ENCODE measurements around the gene MAZ. TPM values are rescaled to one million over a fixed set of nuclear protein-coding genes. Genes with fewer than 3 reads are reported as not detected.

Gene MAZ
- polyA plus RNA-seq, 1 donor from 2014 or later, result 147 TPM

GRCh38 chr16:29761882-29762281 lies 44.4 kb upstream of the MAZ start:
- no peak overlapping the region for H3K27ac ChIP-seq (ENCODE audit: low read length)
- H3K27me3 ChIP-seq (ENCODE audit: insufficient read depth, low read depth, low read length), result no peaks in the 10 kb centered on the region
- no peaks in the 10 kb centered on the region for H3K9me3 ChIP-seq (ENCODE audit: low read length)
- H3K79me2 ChIP-seq (replicated peaks; ENCODE audit: insufficient read depth, low read length), result no peaks in the 10 kb centered on the region
- H3K36me3 ChIP-seq (ENCODE audit: insufficient read depth, low read length), result no peaks in the 10 kb centered on the region
- H3K4me3 ChIP-seq (ENCODE audit: low read length), result no peak overlapping the region
- H3K9me2 ChIP-seq (ENCODE audit: insufficient read depth, low read length), result no peaks in the 10 kb centered on the region
- H3F3A ChIP-seq (ENCODE audit: insufficient read depth, low read length, poor library complexity, severe bottlenecking), result no peaks in the 10 kb centered on the region
- no peak for TF ChIP-seq MXI1 (conservative IDR thresholded peaks at IDR 0.05; ENCODE audit: poor library complexity, severe bottlenecking)
- TF ChIP-seq REST (IDR thresholded peaks at IDR 0.05; ENCODE audit: borderline replicate concordance), result no peak
- no peak for TF ChIP-seq CTCF (IDR thresholded peaks at IDR 0.05; ENCODE audit: poor library complexity, severe bottlenecking)
- no peak for TF ChIP-seq RAD21 (conservative IDR thresholded peaks at IDR 0.05)
- TF ChIP-seq SMC3 (conservative IDR thresholded peaks at IDR 0.05; ENCODE audit: poor library complexity), result no peak
- TF ChIP-seq EP300 (conservative IDR thresholded peaks at IDR 0.05; ENCODE audit: poor library complexity, severe bottlenecking), result no peak
- TF ChIP-seq POLR2AphosphoS5 (IDR thresholded peaks at IDR 0.05), result no peak
- TF ChIP-seq TAF1 (IDR thresholded peaks at IDR 0.05; ENCODE audit: low read depth), result no peak
- no peak for TF ChIP-seq EZH2 (IDR thresholded peaks at IDR 0.05; ENCODE audit: borderline replicate concordance, insufficient read depth, low read length, poor library complexity, severe bottlenecking)
- H4K20me1 ChIP-seq (ENCODE audit: insufficient read depth), result no peaks in the 10 kb centered on the region
- no peak overlapping the region for H3K9ac ChIP-seq (ENCODE audit: low read length)
- H3K4me2 ChIP-seq (ENCODE audit: low read length), result no peak overlapping the region
- no peak overlapping the region for H2AFZ ChIP-seq (ENCODE audit: low read depth, low read length)

DNA sequence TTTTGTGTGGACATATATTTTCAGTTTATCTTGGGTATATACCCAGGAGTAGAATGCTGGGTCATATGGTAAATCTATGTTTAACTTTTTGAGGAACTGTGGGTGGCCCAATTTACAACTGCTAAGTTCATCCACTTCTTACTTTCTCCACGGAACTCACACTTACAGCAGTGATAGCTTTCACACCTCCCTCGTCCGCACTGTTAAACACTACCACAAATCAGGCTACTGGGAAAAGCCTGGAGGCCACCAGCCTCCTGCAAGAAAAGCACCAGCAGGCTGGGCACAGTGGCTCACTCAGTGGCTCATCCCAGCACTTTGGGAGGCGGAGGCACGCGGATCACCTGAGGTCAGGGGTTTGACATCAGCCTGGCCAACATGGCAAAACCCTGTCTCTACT lies 43.0 kb upstream of the MAZ start:
- no peaks in the 10 kb centered on the region for H3K9me2 ChIP-seq (ENCODE audit: insufficient read depth, low read length)
- no peaks in the 10 kb centered on the region for H3K36me3 ChIP-seq (ENCODE audit: insufficient read depth, low read length)
- no peaks in the 10 kb centered on the region for H3F3A ChIP-seq (ENCODE audit: insufficient read depth, low read length, poor library complexity, severe bottlenecking)
- no peak overlapping the region for H3K4me2 ChIP-seq (ENCODE audit: low read length)
- H3K27me3 ChIP-seq (ENCODE audit: insufficient read depth, low read depth, low read length), result no peaks in the 10 kb centered on the region
- H3K9me3 ChIP-seq (ENCODE audit: low read length), result no peaks in the 10 kb centered on the region
- H4K20me1 ChIP-seq (ENCODE audit: insufficient read depth), result no peaks in the 10 kb centered on the region
- H3K9ac ChIP-seq (ENCODE audit: low read length), result no peak overlapping the region
- H3K27ac ChIP-seq (ENCODE audit: low read length), result no peak overlapping the region
- TF ChIP-seq RAD21 (conservative IDR thresholded peaks at IDR 0.05) (no peak), TAF1 (IDR thresholded peaks at IDR 0.05; ENCODE audit: low read depth) (no peak), CTCF (IDR thresholded peaks at IDR 0.05; ENCODE audit: poor library complexity, severe bottlenecking) (no peak), MXI1 (conservative IDR thresholded peaks at IDR 0.05; ENCODE audit: poor library complexity, severe bottlenecking) (no peak), SMC3 (conservative IDR thresholded peaks at IDR 0.05; ENCODE audit: poor library complexity) (no peak), EZH2 (IDR thresholded peaks at IDR 0.05; ENCODE audit: borderline replicate concordance, insufficient read depth, low read length, poor library complexity, severe bottlenecking) (no peak), EP300 (conservative IDR thresholded peaks at IDR 0.05; ENCODE audit: poor library complexity, severe bottlenecking) (no peak)
- H3K4me3 ChIP-seq (ENCODE audit: low read length), result no peak overlapping the region
- H2AFZ ChIP-seq (ENCODE audit: low read depth, low read length), result no peak overlapping the region
- no peaks in the 10 kb centered on the region for H3K79me2 ChIP-seq (replicated peaks; ENCODE audit: insufficient read depth, low read length)
